Spleen (tissue), 11 donors: Measurements from ENCODE around the gene TRIP6. TPM values are rescaled to one million over a fixed set of nuclear protein-coding genes. Genes with fewer than 3 reads are reported as not detected.

Experiments used
- DNase-seq: peaks from one replicate; pipeline ENCODE4 v3.0.0-alpha.2; 2020
- H3K27ac ChIP-seq, 8 donors: fragments of 200-600 bp; sonication (generic) in 7 of 8; 1 replicate in 4 of 8; 2 replicates in 4 of 8; pipeline versions ENCODE4 v1.5.0 to v1.8.0; 2016 to 2021; ENCODE audit warnings: inconsistent platforms in 4 of 8, mild to moderate bottlenecking in 4 of 8, moderate library complexity in 1 of 8
- H3K27me3 ChIP-seq, 7 donors: fragments of 200-600 bp; sonication (generic) in 6 of 7; replicated peaks in 1 of 7; 1 replicate in 4 of 7; 2 replicates in 3 of 7; pipeline versions ENCODE4 v1.5.0 to v1.8.0; 2016 to 2021; ENCODE audit warnings: inconsistent platforms in 3 of 7, mild to moderate bottlenecking in 1 of 7
- H3K36me3 ChIP-seq, 6 donors: fragments of 200-600 bp; sonication (generic) in 5 of 6; 1 replicate in 4 of 6; 2 replicates in 2 of 6; pipeline versions ENCODE4 v1.5.0 to v1.8.0; 2016 to 2021; ENCODE audit warnings: inconsistent platforms in 2 of 6
- H3K4me1 ChIP-seq, 6 donors: fragments of 200-600 bp; sonication (generic) in 5 of 6; 1 replicate in 3 of 6; 2 replicates in 3 of 6; pipeline versions ENCODE4 v1.5.0 to v1.8.0; 2016 to 2021; ENCODE audit warnings: inconsistent platforms in 3 of 6
- H3K4me3 ChIP-seq, 8 donors: fragments of 200-600 bp; sonication (generic) in 7 of 8; 1 replicate in 4 of 8; 2 replicates in 4 of 8; pipeline versions ENCODE4 v1.5.0 to v1.8.0; 2016 to 2021; ENCODE audit warnings: inconsistent platforms in 4 of 8, mild to moderate bottlenecking in 4 of 8, moderate library complexity in 2 of 8
- H3K9me3 ChIP-seq, 8 donors: fragments of 200-600 bp; sonication (generic) in 7 of 8; 1 replicate in 4 of 8; 2 replicates in 4 of 8; pipeline versions ENCODE4 v1.5.0 to v1.8.0; 2016 to 2021; ENCODE audit warnings: inconsistent platforms in 4 of 8
- CTCF ChIP-seq, 11 experiments: fragments of 200-600 bp in 7 of 11; fragments of 450-650 bp in 4 of 11; sonication (generic) in 4 of 11; IDR thresholded peaks in 8 of 11; conservative IDR thresholded peaks in 3 of 11; 1 replicate in 7 of 11; 2 replicates in 4 of 11; pipeline versions ENCODE4 v1.4.0 to v1.8.0; 2016 to 2021; ENCODE audit warnings: antibody characterized with exemption in 11 of 11, inconsistent platforms in 4 of 11, mild to moderate bottlenecking in 1 of 11
- POLR2A ChIP-seq, 3 donors: fragments of 450-650 bp; IDR thresholded peaks; one replicate each; pipeline ENCODE4 v1.5.1; 2017; ENCODE audit warnings: antibody characterized with exemption in 3 of 3, mild to moderate bottlenecking in 1 of 3
- POLR2AphosphoS5 ChIP-seq, 3 donors: sonication (generic); formaldehyde crosslinking; IDR thresholded peaks; one replicate each; pipeline ENCODE4 v1.5.1; 2017; ENCODE audit warnings: antibody characterized with exemption in 3 of 3
- WGBS, 5 donors: extraction: QIAGEN DNeasy Blood & Tissue Kit in 3 of 5; methylation state at CpG; one replicate each; pipeline versions ENCODE4 v1.1.5 to v1.1.7; 2013 to 2018; 5-methylcytosine and 5-hydroxymethylcytosine counted together
- intact Hi-C: fragments of 100-400 bp; cut with DNase I; formaldehyde crosslinking; loops from one replicate; pipeline ENCODE4 v1.15.0; 2023; ENCODE audit warnings: low total_unique reads
- polyA plus RNA-seq, 3 donors: library from polyadenylated mRNA; stranded (reverse); fragments of 200-250 nt; gene quantifications; one replicate each; pipeline ENCODE4 v1.2.1, GENCODE V29; 2013
- total RNA-seq, 7 donors: library from RNA; depleted of rRNA in 3 of 7; stranded (reverse); fragments of >200 nt in 3 of 7; fragmentation: NEBNext Ultra II Directional in 4 of 7; extraction: Animal tissue kit (Norgen Biotek cat#: 25700) in 4 of 7; gene quantifications; one replicate each; pipeline versions ENCODE4 v1.1.0 to v1.2.1, GENCODE V29; 2016 to 2021
- donor health status: healthy with polysubstance abuse.
- donor health status: DM: no; HTN: no; CAD: no; lungs with moderate emphysema.
- donor health status: DM: no; HTN: no; CAD: no.
- donor health status: Bipolar disorder and iron deficiency.
- donor health status: healthy.
- donor health status: DM: no; HTN: no; CAD: no.
- donor health status: DM: yes; HTN: yes; CAD: no.

The TRIP6 gene
- total and polyA plus RNA-seq, 10 donors, result 12.4 to 30.2 (median 21.6) TPM

- Histone ChIP-seq H3K27ac (peak within 1 kb of the TSS; percentile 93 to 98 (median 96)), H3K9me3 (no peaks in the 10 kb centered on the region), H3K27me3 (no peaks in the 10 kb centered on the region), H3K4me3 (peak within 1 kb of the TSS; percentile 77 to 98 (median 92)), H3K4me1 (peaks cover 23 to 55% (median 53%) of the 10 kb centered on the region in 6 donors), H3K36me3 (peaks cover 0 to 71% (median 10%) of the 10 kb centered on the region in 6 donors)
- WGBS, 5 donors, result 2 to 10% (median 5%) methylated on average over 44 to 79 of the region's 79 CpGs
- peak; percentile 99 to 100 (median 100) for TF ChIP-seq POLR2AphosphoS5 (IDR thresholded peaks at IDR 0.05)
- TF ChIP-seq POLR2A (IDR thresholded peaks at IDR 0.05), result peak; percentile 72 to 91 (median 76)
- peak; percentile 73 to 94 (median 91) for TF ChIP-seq CTCF (IDR thresholded peaks at IDR 0.05 in 8 of 11, conservative IDR thresholded peaks at IDR 0.05 in 3 of 11)
- peak; percentile 99 for DNase-seq
- intact Hi-C loops, result no loop called here
Observed at GRCh38 chr7:100874577-100875355, 7.6 kb downstream of the TRIP6 start, which contains the start of gene SRRT. TSS of gene SRRT (plus strand) at chr7:100875103. CDS start at chr7:100875591, 488 bp downstream.

GRCh38 chr7:100875356-100875751 lies 8.2 kb downstream of the TRIP6 start:
- H3K36me3 ChIP-seq, result peaks cover 0 to 74% (median 11%) of the 10 kb centered on the region in 6 donors
- DNase-seq, result no peak

GRCh38 chr7:100878013-100878412 lies 10.8 kb downstream of the TRIP6 start:
- intact Hi-C loops, result no loop called here
- TF ChIP-seq POLR2AphosphoS5 (IDR thresholded peaks at IDR 0.05), result no peak
- TF ChIP-seq POLR2A (IDR thresholded peaks at IDR 0.05), result no peak
- no peak for TF ChIP-seq CTCF (IDR thresholded peaks at IDR 0.05 in 8 of 11, conservative IDR thresholded peaks at IDR 0.05 in 3 of 11)
- 72 to 93% (median 88%) methylated on average over 7 of the region's 7 CpGs for WGBS, 5 donors
- no peaks in the 10 kb centered on the region for H3K27me3 ChIP-seq
- no peak overlapping the region for H3K27ac ChIP-seq
- peaks cover 23 to 74% (median 60%) of the 10 kb centered on the region in 6 donors for H3K4me1 ChIP-seq
- H3K9me3 ChIP-seq, result no peaks in the 10 kb centered on the region
- DNase-seq, result no peak
- H3K36me3 ChIP-seq, result peaks cover 8 to 74% (median 31%) of the 10 kb centered on the region in 6 donors
- no peak overlapping the region for H3K4me3 ChIP-seq

More at GRCh38 chr7:100875356-100875751, 8.2 kb downstream of the TRIP6 start:
- Histone ChIP-seq H3K27ac (peak overlapping the region; percentile 93 to 98 (median 96)), H3K4me1 (peaks cover 23 to 61% (median 58%) of the 10 kb centered on the region in 6 donors), H3K9me3 (no peaks in the 10 kb centered on the region), H3K27me3 (no peaks in the 10 kb centered on the region), H3K4me3 (peak overlapping the region; percentile 77 to 98 (median 92))
- WGBS, 5 donors, result 0 to 1% (median 0%) methylated on average over 16 to 39 of the region's 39 CpGs
- intact Hi-C loops, result no loop called here
- no peak for TF ChIP-seq POLR2A (IDR thresholded peaks at IDR 0.05)
- TF ChIP-seq POLR2AphosphoS5 (IDR thresholded peaks at IDR 0.05), result no peak
- no peak for TF ChIP-seq CTCF (IDR thresholded peaks at IDR 0.05 in 8 of 11, conservative IDR thresholded peaks at IDR 0.05 in 3 of 11)

- H3K36me3 ChIP-seq, result peaks cover 8 to 76% (median 37%) of the 10 kb centered on the region in 6 donors
- 77 to 91% (median 87%) methylated on average over 6 of the region's 6 CpGs for WGBS, 5 donors
- TF ChIP-seq POLR2A (IDR thresholded peaks at IDR 0.05) (no peak), CTCF (IDR thresholded peaks at IDR 0.05 in 8 of 11, conservative IDR thresholded peaks at IDR 0.05 in 3 of 11) (no peak), POLR2AphosphoS5 (IDR thresholded peaks at IDR 0.05) (no peak)
- no peaks in the 10 kb centered on the region for H3K27me3 ChIP-seq
- H3K27ac ChIP-seq, result no peak overlapping the region
- H3K4me1 ChIP-seq, result peaks cover 23 to 73% (median 59%) of the 10 kb centered on the region in 6 donors
- H3K9me3 ChIP-seq, result no peaks in the 10 kb centered on the region
- no peak for DNase-seq
- intact Hi-C loops, result no loop called here
- H3K4me3 ChIP-seq, result no peak overlapping the region
Observed at GRCh38 chr7:100878685-100879084, 11.5 kb downstream of the TRIP6 start.
